HepG2 (cell line): ENCODE results near the gene PRR5L.

Experiments
- CEBPB ChIP-seq: IDR thresholded peaks from 2 replicates; pipeline ENCODE4 v1.6.1; 2011; ENCODE audit warnings: low read depth, low read length, improper control_type of control experiment, borderline replicate concordance
- CTCF ChIP-seq: sonication (generic); formaldehyde crosslinking; IDR thresholded peaks from 2 replicates; pipeline ENCODE4 v1.5.0; 2020; ENCODE audit warnings: mild to moderate bottlenecking, missing genetic modification reagents, moderate library complexity
- E2F1 ChIP-seq: sonication (generic); formaldehyde crosslinking; IDR thresholded peaks from 2 replicates; pipeline ENCODE4 v1.5.0; 2020; ENCODE audit warnings: missing genetic modification reagents
- EZH2 ChIP-seq: conservative IDR thresholded peaks from 2 replicates; pipeline ENCODE4 v1.6.1; 2012; ENCODE audit warnings: mild to moderate bottlenecking, low read depth, low read length, moderate library complexity
- HOXA7 ChIP-seq: sonication (generic); formaldehyde crosslinking; IDR thresholded peaks from 2 replicates; pipeline ENCODE4 v1.8.1; 2022; ENCODE audit warnings: mild to moderate bottlenecking, missing genetic modification reagents, moderate library complexity
- JUND ChIP-seq: sonication (generic); formaldehyde crosslinking; IDR thresholded peaks from 2 replicates; pipeline ENCODE4 v1.8.0; 2022; ENCODE audit warnings: mild to moderate bottlenecking, missing genetic modification reagents
- NR3C1 ChIP-seq: sonication (generic); formaldehyde crosslinking; IDR thresholded peaks from 2 replicates; pipeline ENCODE4 v1.4.0; 2020; ENCODE audit warnings: missing genetic modification reagents
- PHF21A ChIP-seq: sonication (generic); formaldehyde crosslinking; IDR thresholded peaks from 2 replicates; pipeline ENCODE4 v1.5.0; 2020; ENCODE audit warnings: mild to moderate bottlenecking, missing genetic modification reagents
- POLR2AphosphoS5 ChIP-seq: IDR thresholded peaks from 2 replicates; pipeline ENCODE4 v1.6.1; 2012; ENCODE audit warnings: low read depth, low read length
- ZBTB37 ChIP-seq: sonication (generic); formaldehyde crosslinking; IDR thresholded peaks from 2 replicates; pipeline ENCODE4 v1.4.0; 2020; ENCODE audit warnings: mild to moderate bottlenecking, missing genetic modification reagents
- ZNF430 ChIP-seq: sonication (generic); formaldehyde crosslinking; IDR thresholded peaks from 2 replicates; pipeline ENCODE4 v1.9.0; 2021; ENCODE audit warnings: mild to moderate bottlenecking, missing genetic modification reagents
- ZNF558 ChIP-seq: sonication (generic); formaldehyde crosslinking; IDR thresholded peaks from 2 replicates; pipeline ENCODE4 v1.9.0; 2022; ENCODE audit warnings: mild to moderate bottlenecking, missing genetic modification reagents, borderline replicate concordance
- ZNF589 ChIP-seq: sonication (generic); formaldehyde crosslinking; conservative IDR thresholded peaks from 2 replicates; pipeline ENCODE4 v1.8.0; 2022; ENCODE audit warnings: mild to moderate bottlenecking, moderate library complexity, missing genetic modification reagents
- ZNF691 ChIP-seq: sonication (generic); formaldehyde crosslinking; IDR thresholded peaks from 2 replicates; pipeline ENCODE4 v1.4.0; 2020; ENCODE audit warnings: missing genetic modification reagents, low read depth, mild to moderate bottlenecking, borderline replicate concordance

- TF ChIP-seq POLR2AphosphoS5 = no peak
- TF ChIP-seq EZH2 = no peak
- no peak for TF ChIP-seq JUND (CRISPR knock-in tag)
- no peak for TF ChIP-seq ZNF430 (CRISPR knock-in tag)
- no peak for TF ChIP-seq HOXA7 (CRISPR knock-in tag)
- no peak for TF ChIP-seq PHF21A (CRISPR knock-in tag)
- TF ChIP-seq ZNF558 (CRISPR knock-in tag) = no peak
- TF ChIP-seq CEBPB = no peak
- no peak for TF ChIP-seq CTCF (CRISPR knock-in tag)
- no peak for TF ChIP-seq E2F1
- no peak for TF ChIP-seq ZBTB37 (CRISPR knock-in tag)
- TF ChIP-seq NR3C1 = no peak
- no peak for TF ChIP-seq ZNF589 (CRISPR knock-in tag)
- TF ChIP-seq ZNF691 (CRISPR knock-in tag) = no peak
Observed at GRCh38 chr11:36264973-36265344, 31.1 kb upstream of the PRR5L start.
